ENCODE data around the gene FHOD1. TPM values are rescaled to one million over a fixed set of nuclear protein-coding genes. Genes with fewer than 3 reads are reported as not detected.

FHOD1 gene
- total and polyA plus RNA-seq, 2 of the 13 experiments (the other 11 are each of a cell fraction or from before 2014, with no cell fraction given) = 20.0 to 20.8 TPM

- TF ChIP-seq RERE (CRISPR knock-in tag; IDR thresholded peaks at IDR 0.05; ENCODE audit: low read depth) (peak; percentile 34; the same call in 1 of the 2 replicates), ZNF101 (CRISPR knock-in tag; IDR thresholded peaks at IDR 0.05; ENCODE audit: borderline replicate concordance, low read depth) (no peak; the same call in 1 of the 2 replicates), ZNF232 (CRISPR knock-in tag; IDR thresholded peaks at IDR 0.05; ENCODE audit: borderline replicate concordance) (no peak), ZNF83 (CRISPR knock-in tag; IDR thresholded peaks at IDR 0.05; ENCODE audit: borderline replicate concordance) (no peak; the same call in 1 of the 2 replicates), TBP (CRISPR knock-in tag; IDR thresholded peaks at IDR 0.05) (0 out of 2 replicates have a peak, but pooled peaks have one; percentile 66), JDP2 (CRISPR knock-in tag; IDR thresholded peaks at IDR 0.05; ENCODE audit: borderline replicate concordance) (no peak), PRMT3 (CRISPR knock-in tag; IDR thresholded peaks at IDR 0.05; ENCODE audit: borderline replicate concordance, low read depth) (no peak), CENPBD1 (CRISPR knock-in tag; IDR thresholded peaks at IDR 0.05; ENCODE audit: borderline replicate concordance, low read depth) (no peak), NFIC (IDR thresholded peaks at IDR 0.05; ENCODE audit: low read length) (no peak), ONECUT2 (CRISPR knock-in tag; IDR thresholded peaks at IDR 0.05) (no peak), ZNF446 (CRISPR knock-in tag; IDR thresholded peaks at IDR 0.05) (no peak), HCFC1 (IDR thresholded peaks at IDR 0.05; ENCODE audit: low read depth, low read length) (no peak; the same call in 1 of the 2 replicates), ATAD3A (CRISPR knock-in tag; IDR thresholded peaks at IDR 0.05) (no peak), ZNF780A (CRISPR knock-in tag; IDR thresholded peaks at IDR 0.05) (no peak), ZNF160 (CRISPR knock-in tag; IDR thresholded peaks at IDR 0.05) (peak; percentile 37), ZNF263 (CRISPR knock-in tag; IDR thresholded peaks at IDR 0.05) (no peak), FOSL2 (CRISPR knock-in tag; IDR thresholded peaks at IDR 0.05) (peak; percentile 68; the same call in 1 of the 2 replicates)
- TF ChIP-seq, protein P1, sequence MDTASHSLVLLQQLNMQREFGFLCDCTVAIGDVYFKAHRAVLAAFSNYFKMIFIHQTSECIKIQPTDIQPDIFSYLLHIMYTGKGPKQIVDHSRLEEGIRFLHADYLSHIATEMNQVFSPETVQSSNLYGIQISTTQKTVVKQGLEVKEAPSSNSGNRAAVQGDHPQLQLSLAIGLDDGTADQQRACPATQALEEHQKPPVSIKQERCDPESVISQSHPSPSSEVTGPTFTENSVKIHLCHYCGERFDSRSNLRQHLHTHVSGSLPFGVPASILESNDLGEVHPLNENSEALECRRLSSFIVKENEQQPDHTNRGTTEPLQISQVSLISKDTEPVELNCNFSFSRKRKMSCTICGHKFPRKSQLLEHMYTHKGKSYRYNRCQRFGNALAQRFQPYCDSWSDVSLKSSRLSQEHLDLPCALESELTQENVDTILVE (CRISPR knock-in tag; IDR thresholded peaks at IDR 0.05) = peak; percentile 91; the same call in 1 of the 2 replicates
- TF ChIP-seq, protein P2, sequence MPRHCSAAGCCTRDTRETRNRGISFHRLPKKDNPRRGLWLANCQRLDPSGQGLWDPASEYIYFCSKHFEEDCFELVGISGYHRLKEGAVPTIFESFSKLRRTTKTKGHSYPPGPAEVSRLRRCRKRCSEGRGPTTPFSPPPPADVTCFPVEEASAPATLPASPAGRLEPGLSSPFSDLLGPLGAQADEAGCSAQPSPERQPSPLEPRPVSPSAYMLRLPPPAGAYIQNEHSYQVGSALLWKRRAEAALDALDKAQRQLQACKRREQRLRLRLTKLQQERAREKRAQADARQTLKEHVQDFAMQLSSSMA (CRISPR knock-in tag; IDR thresholded peaks at IDR 0.05) = peak; percentile 73; the same call in 1 of the 2 replicates
- TF ChIP-seq, protein P3, sequence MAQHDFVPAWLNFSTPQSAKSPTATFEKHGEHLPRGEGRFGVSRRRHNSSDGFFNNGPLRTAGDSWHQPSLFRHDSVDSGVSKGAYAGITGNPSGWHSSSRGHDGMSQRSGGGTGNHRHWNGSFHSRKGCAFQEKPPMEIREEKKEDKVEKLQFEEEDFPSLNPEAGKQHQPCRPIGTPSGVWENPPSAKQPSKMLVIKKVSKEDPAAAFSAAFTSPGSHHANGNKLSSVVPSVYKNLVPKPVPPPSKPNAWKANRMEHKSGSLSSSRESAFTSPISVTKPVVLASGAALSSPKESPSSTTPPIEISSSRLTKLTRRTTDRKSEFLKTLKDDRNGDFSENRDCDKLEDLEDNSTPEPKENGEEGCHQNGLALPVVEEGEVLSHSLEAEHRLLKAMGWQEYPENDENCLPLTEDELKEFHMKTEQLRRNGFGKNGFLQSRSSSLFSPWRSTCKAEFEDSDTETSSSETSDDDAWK (CRISPR knock-in tag; IDR thresholded peaks at IDR 0.05) = no peak
Measured at GRCh38 chr16:67183627-67184452, 63.4 kb downstream of the FHOD1 start, which contains the start of gene MATCAP1 (continued).
